ENCODE data around the gene PUS7L.
A peak's percentile ranks its signal among the peaks of the same experiment; 100 is the strongest.
"Not testable (repeated sequence)": the region's sequence is repeated elsewhere in the genome, so short reads cannot be mapped to it uniquely, and the experiment has no call there.

PUS7L gene

GRCh38 chr12:43744826-43745225 lies 13.8 kb downstream of the PUS7L start:
- DNase-seq, result no peak

DNA sequence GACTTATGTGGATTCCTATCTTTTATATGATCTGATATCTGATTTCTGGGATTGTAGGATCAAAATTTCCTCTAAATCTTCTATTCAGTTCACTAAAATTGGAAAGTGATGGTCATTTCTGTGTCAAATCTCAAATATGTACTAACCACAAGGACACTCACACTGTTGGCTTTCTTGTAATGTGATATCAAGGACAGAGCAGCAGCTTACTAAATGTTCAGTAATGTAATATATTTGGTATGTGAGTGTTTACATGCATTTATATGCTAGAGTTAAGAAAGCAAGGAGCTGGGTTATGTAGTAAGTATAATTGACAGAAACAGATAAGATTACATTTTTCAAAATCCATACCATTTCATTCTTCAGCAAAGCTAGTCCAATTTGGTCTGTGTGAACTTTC lies 16.5 kb downstream of the PUS7L start:
- no peak for DNase-seq

DNA sequence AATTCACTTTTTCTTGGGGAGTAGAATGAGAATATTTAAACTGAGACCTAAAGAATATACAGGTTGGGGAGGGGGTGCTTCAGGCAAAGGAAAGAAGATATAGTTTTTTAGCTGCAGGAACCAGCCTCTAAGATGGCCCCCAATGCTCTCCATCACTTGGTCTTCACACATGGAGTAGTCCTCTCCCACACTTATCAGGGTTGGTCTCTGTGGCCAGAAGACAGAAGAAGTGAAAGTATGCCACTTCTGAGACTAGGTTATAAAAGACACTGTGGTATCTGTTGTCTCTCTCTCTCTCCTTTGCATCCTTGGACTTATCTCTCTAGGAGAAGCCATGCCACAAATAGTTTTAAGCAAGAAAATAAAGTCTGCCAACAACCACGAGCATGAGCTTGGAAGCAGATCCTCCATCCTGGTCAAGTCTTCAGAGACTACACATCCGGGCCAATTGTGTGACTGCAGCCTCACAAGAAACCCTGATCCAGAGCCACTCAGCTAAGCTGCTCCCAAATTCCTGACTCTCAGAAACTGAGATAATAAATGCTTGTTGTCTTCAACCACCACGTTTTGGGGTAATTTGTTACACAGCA lies 18.0 kb downstream of the PUS7L start:
- DNase-seq, result no peak

- no peak for DNase-seq
Observed at GRCh38 chr12:43737646-43738045, 20.9 kb downstream of the PUS7L start.

- no peak for DNase-seq
Observed at GRCh38 chr12:43736927-43737440, 21.6 kb downstream of the PUS7L start.

GRCh38 chr12:43733687-43734086 lies 24.9 kb downstream of the PUS7L start:
- no peak for DNase-seq

DNA sequence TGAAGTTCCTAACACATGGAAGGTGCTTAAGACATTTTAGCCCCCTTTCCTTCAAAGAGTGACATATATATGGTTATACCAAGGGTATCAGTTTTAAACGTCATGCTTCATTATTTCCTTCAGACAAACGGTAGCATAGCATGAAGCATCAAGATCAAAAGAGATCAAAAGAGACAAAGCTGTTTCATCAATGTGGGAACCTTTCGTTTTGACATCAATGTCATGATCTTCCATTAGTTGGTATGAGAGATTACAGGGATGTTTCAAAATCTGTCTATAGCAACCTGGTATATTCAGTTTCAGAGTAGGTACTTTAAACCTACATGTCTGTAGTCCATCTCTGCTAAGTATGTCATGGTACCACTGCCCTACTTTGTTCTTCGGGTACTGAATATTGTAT lies 28.3 kb downstream of the PUS7L start:
- DNase-seq, result no peak

GRCh38 chr12:43728698-43729097 lies 29.9 kb downstream of the PUS7L start:
- no peak for DNase-seq

GRCh38 chr12:43728117-43728516 lies 30.5 kb downstream of the PUS7L start:
- DNase-seq, result peak; percentile 11

- no peak for DNase-seq
Observed at GRCh38 chr12:43723134-43723533, 35.5 kb downstream of the PUS7L start.

GRCh38 chr12:43722621-43723020 lies 36.0 kb downstream of the PUS7L start:
- no peak for DNase-seq

DNA sequence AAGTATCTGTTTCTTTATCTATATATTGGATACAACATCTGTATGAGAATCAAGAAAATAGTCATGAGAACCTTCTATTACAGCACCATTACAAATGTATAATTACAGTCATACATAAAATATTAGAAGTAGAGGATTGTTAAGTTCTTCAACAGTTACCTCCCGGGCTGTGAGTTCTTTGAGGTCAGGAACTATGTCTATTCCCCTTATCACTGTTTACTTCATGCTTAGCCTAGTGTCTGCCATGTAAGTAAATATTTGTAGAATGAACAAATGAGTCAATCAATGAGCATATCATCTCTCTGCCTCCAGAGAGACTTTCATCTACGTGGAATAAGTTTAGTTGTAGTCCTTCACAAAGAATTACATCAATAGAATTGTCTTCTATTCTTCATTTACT lies 47.2 kb downstream of the PUS7L start:
- no peak for DNase-seq

DNA sequence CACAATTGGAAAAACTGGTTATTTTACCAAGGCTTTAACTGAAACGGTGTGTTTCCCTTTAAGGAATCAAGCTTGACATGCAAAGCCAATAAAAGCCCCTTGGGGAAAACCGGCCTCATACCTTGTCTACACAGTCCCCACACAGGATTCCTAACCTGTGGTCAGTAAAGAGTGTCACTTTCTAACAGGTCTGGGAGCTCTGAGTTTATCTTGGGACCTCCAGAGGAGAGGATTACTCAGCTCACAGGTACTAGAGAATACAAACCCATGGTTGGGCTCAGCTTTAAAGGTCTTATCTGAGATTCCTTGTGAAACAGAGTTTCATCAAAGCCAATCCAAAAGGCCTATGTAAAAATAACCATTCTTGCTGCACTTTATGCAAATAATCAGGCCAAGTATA lies 54.8 kb downstream of the PUS7L start:
- DNase-seq, result not testable (repeated sequence)

GRCh38 chr12:43701194-43701593 lies 57.4 kb downstream of the PUS7L start:
- not testable (repeated sequence) for DNase-seq

- DNase-seq, result no peak
Observed at GRCh38 chr12:43696154-43696553, 62.4 kb downstream of the PUS7L start.

GRCh38 chr12:43694879-43695278 lies 63.7 kb downstream of the PUS7L start:
- DNase-seq, result no peak

- no peak for DNase-seq
Observed at GRCh38 chr12:43692064-43692463, 66.5 kb downstream of the PUS7L start.

- not testable (repeated sequence) for DNase-seq
Observed at GRCh38 chr12:43685491-43685890, 73.1 kb downstream of the PUS7L start.

DNA sequence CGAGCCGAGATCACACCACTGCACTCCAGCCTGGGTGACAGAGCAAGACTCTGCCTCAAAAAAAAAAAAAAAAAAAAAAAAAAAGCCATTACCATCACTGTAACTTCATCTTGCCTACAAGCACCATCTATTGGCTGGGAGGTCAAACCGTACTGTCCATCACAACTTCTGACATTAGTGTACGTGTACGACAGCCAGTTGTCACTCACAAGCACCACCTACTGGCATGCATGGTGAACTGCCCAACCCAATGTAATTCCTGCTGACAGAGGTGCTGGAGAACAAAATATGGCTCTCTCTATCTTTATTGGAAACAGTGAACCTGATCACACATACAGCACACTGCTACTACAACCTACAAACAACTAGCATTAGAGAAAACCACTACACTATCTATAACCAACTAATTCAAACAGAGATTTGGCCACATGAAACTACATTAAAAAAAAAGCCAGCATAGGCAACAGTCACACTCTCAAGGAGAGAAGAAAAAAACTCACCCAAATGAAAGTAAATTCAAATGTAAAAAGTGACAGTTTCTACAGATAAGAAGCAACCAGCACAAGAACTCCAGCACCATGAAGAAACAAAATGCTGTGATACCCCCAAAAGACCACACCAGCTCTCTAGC lies 82.3 kb downstream of the PUS7L start:
- no peak for DNase-seq

GRCh38 chr12:43675048-43675904 lies 83.3 kb downstream of the PUS7L start:
- DNase-seq, result no peak

DNA sequence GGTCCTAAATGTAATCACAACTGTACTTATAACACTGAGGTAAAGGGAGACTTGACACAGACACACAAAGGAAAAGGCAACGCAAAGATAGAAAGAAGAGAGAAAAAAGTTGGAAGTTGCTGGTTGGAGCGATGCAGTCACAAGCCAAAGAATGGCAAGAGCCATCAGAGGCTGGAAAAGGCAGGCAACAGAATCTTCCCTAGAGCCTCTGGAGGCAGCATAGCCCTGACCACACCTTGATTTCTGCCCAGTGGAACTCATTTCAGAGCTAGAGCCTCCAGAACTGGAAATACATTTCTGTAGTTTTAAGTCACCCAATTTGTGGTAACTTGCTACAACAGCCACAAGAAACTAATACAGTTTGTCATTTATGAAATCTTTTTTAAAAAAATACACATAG lies 89.2 kb downstream of the PUS7L start:
- no peak for DNase-seq
